HG03442 (cell line): ENCODE results near the gene TEX29.

Experiments
- ATAC-seq: cut with Tn5 transposase; IDR thresholded peaks from one replicate; pipeline ENCODE4 v1.9.1; 2021; ENCODE audit warnings: mild to moderate bottlenecking, moderate library complexity; ENCODE audit not compliant: unreplicated experiment

Gene TEX29

GRCh38 chr13:111365149-111366005 lies 44.9 kb downstream of the TEX29 start:
- ATAC-seq, result no peak

- no peak for ATAC-seq
These were observed 46.9 kb downstream of the TEX29 start for GRCh38 chr13:111367340-111367739.

GRCh38 chr13:111368091-111368490 lies 47.6 kb downstream of the TEX29 start:
- ATAC-seq, result no peak

- ATAC-seq, result no peak
These were observed 49.7 kb downstream of the TEX29 start for GRCh38 chr13:111370147-111370546.

GRCh38 chr13:111370570-111371535 lies 50.4 kb downstream of the TEX29 start:
- ATAC-seq, result no peak

GRCh38 chr13:111371720-111372119 lies 51.3 kb downstream of the TEX29 start:
- no peak for ATAC-seq

- no peak for ATAC-seq
These were observed 52.4 kb downstream of the TEX29 start for GRCh38 chr13:111372651-111373425.

GRCh38 chr13:111373486-111373885 lies 53.0 kb downstream of the TEX29 start:
- ATAC-seq, result no peak

GRCh38 chr13:111380431-111380830 lies 60.0 kb downstream of the TEX29 start:
- ATAC-seq, result no peak

- ATAC-seq, result no peak
These were observed 62.0 kb downstream of the TEX29 start for GRCh38 chr13:111382411-111382810.

- ATAC-seq, result no peak
These were observed 62.4 kb downstream of the TEX29 start for GRCh38 chr13:111382877-111383276.

GRCh38 chr13:111383591-111384440 lies 63.4 kb downstream of the TEX29 start:
- no peak for ATAC-seq

- no peak for ATAC-seq
These were observed 64.2 kb downstream of the TEX29 start for GRCh38 chr13:111384441-111385182.

GRCh38 chr13:111385183-111385857 lies 64.9 kb downstream of the TEX29 start:
- ATAC-seq, result no peak

- no peak for ATAC-seq
These were observed 66.8 kb downstream of the TEX29 start for GRCh38 chr13:111387026-111387871.

GRCh38 chr13:111387945-111388600 lies 67.6 kb downstream of the TEX29 start:
- ATAC-seq, result no peak

- no peak for ATAC-seq
These were observed 68.5 kb downstream of the TEX29 start for GRCh38 chr13:111388851-111389500.
